GM19468 (cell line): ENCODE data around the gene FOLR1.
"Not testable (repeated sequence)": the region's sequence is repeated elsewhere in the genome, so short reads cannot be mapped to it uniquely, and the experiment has no call there.

ENCODE experiments used
- ATAC-seq: cut with Tn5 transposase; IDR thresholded peaks from one replicate; pipeline ENCODE4 v1.9.1; 2021; ENCODE audit warnings: mild to moderate bottlenecking, moderate library complexity, moderate number of reproducible peaks; ENCODE audit not compliant: unreplicated experiment; ENCODE audit errors: extremely low read depth

Gene FOLR1

DNA sequence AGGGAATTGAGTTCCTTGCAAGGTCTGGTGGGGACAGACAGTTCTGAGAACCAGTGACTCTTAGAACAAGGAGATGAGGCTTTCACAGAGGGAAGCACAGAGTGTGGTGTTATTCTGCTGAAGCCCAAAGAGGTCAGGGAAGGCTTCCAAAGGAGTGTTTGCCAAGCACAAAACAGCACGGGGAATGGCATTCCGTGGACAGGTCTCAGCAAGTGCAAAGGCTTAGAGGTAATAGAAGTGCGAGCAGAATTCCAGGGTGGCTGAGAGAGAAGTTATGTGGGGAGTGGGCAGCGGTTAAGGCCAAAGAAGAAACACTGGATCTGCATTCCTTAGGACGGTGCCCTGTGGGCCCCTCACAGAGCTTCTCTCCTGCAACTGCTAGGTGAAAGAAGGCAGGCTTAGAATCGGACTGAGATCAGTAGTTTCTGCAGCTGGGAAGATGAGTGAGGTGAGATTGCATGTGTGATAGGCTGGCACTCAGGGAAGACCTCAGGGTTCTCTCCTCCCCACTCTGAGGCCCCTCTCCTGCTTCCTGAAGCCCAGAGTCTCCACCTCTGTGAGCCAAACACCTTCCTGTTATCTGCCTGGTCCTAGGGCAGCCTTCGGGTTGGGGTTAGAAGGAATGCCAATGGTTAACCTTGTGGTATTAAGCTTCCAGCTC is 10.9 kb upstream of the FOLR1 start:
- not testable (repeated sequence) for ATAC-seq

DNA sequence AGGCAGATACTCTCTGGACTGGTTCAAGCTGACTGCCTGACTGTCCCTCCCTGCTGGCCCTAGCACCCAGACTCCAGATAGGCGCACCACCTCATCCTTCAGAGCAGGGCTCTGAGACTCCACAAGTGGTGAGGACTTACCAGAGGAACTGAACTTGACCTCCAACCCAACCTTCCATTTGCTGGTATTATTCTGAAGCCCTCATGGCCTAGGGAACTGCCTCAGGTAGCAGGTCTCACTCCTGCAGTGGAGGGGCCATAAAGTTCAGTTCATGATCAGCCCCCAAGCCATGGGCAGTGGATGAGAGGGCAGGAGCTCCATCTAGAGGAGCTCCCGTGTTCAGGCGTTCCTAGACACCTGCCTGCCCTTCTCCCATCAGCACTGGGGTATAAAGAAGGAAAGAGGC is 10.4 kb upstream of the FOLR1 start:
- not testable (repeated sequence) for ATAC-seq

DNA sequence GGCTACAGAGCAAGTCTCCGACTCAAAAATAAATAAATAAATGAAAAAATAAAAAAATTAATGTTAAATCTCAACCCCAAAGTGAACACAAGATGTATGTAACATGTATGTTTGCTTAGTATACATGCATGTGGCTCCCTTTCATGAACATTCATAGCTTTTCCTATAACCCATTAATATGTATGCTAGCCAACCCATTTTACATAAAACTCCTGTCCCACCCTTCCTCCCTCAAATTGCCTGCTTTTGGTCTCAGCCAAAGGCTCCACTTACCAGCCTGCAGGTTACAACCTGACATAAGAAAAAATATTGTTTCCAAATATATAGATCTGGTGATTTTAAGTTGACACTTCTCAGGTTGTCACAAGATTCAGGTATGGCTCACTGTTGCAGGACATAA is 3.7 kb upstream of the FOLR1 start:
- no peak for ATAC-seq

DNA sequence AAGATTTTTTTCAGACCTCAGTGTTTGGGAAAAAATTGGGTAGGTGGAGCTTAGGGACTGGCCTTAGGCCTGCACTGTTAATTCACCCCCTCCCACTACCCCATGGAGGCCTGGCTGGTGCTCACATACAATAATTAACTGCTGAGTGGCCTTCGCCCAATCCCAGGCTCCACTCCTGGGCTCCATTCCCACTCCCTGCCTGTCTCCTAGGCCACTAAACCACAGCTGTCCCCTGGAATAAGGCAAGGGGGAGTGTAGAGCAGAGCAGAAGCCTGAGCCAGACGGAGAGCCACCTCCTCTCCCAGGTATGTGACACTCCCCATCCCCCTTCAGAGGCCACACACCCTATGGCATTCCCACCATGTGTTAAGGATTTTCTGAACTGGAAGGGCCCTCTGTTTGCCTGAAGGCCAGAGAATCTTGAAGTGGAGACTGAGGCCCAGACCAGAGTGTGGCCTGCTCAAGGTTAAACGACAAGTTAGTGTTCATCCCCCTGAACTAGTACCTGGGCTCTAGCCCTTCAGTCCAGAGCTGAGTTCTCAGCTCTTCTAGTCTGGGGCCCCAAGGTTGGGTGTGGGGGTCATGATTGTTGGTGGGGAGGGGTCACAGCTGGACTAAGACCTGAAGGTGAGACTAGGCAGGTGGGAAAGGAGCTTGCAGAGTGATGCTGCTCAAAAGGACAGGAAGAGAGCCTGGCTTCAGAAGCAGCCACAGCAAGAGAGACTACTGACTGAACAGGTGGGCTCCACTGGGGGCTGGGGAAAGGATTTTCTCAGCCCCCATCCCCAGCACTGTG is 2.3 kb upstream of the FOLR1 start:
- ATAC-seq, result no peak

DNA sequence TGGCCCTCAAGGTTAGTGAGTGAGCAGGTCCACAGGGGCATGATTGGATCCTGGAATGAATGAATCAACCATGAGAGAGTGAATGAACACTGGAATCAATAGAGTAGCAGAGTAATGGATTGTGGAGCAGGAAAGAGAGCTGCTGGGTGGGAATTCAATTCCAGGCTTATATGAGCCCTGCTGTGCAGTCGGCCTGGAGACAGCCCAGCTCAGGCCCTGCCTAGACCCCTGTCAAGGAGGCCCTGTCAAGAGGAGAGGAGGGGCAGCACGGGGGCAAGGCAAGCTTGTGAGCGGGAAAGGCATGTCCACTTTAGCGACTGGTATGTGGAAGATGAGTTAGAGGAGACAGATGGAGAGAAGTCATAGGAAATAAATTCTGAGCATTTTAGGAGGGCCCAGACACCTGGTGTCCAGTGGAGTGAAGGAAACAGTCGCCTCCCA is 1.3 kb upstream of the FOLR1 start:
- ATAC-seq, result no peak

DNA sequence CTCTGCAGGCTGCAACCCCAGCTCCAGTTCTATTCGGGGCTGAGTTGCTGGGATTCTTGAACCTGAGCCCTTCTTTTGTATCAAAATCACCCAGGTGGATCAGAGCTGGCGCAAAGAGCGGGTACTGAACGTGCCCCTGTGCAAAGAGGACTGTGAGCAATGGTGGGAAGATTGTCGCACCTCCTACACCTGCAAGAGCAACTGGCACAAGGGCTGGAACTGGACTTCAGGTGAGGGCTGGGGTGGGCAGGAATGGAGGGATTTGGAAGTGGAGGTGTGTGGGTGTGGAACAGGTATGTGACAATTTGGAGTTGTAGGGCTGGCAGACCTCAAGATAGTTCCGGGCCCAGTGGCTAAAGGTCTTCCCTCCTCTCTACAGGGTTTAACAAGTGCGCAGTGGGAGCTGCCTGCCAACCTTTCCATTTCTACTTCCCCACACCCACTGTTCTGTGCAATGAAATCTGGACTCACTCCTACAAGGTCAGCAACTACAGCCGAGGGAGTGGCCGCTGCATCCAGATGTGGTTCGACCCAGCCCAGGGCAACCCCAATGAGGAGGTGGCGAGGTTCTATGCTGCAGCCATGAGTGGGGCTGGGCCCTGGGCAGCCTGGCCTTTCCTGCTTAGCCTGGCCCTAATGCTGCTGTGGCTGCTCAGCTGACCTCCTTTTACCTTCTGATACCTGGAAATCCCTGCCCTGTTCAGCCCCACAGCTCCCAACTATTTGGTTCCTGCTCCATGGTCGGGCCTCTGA is 3.8 kb downstream of the FOLR1 start:
- ATAC-seq, result no peak

DNA sequence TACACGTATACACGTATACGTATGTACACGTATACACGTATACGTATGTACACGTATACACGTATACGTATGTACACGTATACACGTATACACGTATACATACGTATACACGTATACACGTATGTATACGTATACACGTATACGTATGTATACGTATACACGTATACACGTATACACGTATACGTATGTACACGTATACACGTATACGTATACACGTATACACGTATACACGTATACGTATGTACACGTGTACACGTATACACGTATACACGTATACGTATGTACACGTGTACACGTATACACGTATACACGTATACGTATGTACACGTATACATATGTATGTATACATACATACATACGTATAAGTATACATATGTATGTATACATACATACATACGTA is 9.5 kb downstream of the FOLR1 start:
- not testable (repeated sequence) for ATAC-seq

DNA sequence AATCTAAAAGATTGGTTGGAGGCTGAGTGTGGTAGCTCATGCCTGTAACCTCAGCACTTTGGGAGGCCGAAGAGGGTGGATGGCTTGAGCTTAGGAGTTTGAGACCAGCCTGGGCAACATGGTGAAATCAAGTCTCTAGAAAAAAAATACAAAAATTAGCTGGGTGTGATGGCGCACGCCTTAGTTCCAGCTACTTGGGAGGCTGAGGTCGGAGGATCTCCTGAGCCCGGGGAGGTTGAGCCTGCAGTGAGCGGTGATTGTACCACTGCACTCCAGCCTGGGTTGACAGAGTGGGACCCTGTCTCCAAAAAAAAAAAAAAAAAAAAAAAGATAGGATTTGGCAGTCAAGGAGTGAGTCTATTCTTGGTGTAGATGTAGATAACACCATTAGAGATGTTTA is 10.6 kb downstream of the FOLR1 start:
- ATAC-seq, result no peak

DNA sequence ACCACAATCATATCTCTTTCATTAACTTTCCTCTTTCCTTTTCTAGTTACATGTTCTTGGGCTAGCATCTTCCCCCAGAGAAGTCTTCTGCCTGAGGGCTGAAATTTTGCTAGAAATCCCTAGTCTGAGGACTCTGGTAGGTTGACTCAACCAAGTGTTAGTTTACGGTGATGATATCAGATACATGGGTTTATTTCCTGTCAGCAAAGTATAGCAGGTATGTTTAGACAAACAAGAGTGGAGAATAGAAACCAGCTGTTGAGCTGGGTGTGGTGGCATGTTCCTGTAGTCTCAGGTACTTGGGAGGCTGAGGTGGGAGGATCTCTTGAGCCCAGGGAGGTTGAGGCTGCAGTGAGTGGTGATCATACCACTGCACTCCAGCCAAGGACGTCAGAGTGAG is 11.2 kb downstream of the FOLR1 start:
- ATAC-seq, result no peak

DNA sequence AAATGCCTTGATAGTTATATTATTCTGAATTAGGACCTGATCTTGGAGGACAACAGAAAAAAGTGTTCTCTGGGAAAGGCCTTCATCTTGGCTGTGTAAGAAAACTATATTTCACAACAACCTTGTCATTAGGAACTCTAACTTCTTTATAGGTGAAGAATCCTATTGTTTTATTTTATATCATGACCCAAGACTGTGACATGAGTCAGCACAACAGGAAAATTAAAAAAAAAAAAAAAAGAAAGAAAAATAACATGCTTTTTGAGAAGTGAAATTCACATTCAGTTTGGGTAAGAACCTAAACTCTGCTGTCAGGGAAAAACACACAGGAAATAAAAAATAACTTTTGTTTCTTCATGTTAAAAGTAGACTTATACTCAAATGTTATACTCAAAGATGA is 12.9 kb downstream of the FOLR1 start:
- ATAC-seq, result no peak

DNA sequence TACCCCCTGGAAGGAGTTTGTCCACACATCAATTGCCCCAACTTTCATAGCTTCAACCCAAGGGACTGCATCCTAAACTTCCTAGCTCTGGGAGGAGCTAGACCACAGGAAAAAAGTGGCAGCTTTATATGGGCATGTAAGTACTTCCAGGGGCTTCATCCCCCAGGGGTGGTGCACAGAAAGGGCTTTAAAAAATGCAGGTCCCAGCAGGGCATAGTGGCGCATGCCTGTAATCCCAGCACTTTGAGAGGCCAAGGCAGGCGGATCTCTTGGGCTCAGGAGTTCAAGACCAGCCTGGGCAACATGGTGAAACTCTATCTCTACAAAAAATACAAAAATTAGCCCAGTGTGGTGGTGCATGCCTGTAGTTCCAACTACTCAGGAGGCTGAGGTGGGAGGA is 14.9 kb downstream of the FOLR1 start:
- ATAC-seq, result not testable (repeated sequence)

DNA sequence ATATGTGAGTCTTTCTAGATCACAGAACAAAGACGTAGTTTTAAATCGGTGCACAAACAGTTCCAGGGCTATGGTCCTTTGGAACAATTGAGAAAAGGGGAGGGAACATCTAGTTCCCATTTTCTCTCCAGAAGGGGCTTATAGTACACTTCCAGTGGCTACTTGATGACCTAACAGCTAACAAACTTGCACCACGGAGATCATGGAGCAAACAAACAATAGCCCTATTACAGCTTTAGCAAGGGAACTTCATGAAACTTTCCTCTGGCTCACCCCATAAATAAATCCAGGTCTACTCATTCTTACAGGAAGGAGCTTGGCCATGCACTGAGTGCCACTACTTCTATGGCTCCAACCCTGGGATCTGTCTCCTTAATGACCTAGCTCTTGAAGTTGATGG is 16.3 kb downstream of the FOLR1 start:
- no peak for ATAC-seq

DNA sequence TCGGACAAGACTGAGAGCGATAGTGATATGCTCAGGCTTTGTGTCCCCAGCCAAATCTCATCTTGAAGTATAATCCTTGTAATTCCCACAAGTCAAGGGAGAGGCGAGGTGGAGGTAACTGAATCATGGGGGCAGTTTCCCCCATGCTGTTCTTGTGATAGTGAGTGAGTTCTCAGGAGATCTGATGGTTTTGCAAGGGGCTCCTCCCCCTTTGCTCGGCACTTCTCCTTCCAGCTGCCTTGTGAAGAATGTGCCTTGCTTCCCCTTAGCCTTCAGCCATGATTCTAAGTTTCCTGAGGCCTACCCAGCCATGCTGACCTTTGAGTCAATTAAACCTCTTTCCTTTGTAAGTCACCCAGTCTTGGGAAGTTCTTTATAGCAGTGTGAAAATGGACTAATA is 17.2 kb downstream of the FOLR1 start:
- ATAC-seq, result no peak

DNA sequence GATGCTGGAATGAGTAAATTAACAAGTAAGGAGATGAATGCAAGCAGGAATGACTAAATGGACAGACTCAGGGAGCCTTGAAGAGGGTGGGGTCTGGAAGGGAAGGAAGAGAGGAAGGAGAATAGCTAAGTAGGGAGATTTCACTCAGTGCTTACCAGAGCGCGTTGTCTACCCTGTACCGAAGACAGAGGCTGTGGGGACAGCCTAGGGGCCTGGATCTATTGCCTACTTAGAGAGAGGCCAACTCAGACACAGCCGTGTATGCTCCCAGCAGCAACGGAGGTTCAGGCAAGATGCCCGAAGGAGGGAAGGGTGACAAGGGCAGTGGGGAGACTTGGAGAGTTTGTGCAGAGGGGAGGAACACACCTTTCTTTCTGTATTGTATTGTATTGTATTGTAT is 24.7 kb downstream of the FOLR1 start, which contains the start of gene FOLR2:
FOLR2 (plus strand) TSS at position 157 of the 400 bp plus-strand sequence. CDS start 1,791 bp downstream, outside the sequence.
- no peak for ATAC-seq

DNA sequence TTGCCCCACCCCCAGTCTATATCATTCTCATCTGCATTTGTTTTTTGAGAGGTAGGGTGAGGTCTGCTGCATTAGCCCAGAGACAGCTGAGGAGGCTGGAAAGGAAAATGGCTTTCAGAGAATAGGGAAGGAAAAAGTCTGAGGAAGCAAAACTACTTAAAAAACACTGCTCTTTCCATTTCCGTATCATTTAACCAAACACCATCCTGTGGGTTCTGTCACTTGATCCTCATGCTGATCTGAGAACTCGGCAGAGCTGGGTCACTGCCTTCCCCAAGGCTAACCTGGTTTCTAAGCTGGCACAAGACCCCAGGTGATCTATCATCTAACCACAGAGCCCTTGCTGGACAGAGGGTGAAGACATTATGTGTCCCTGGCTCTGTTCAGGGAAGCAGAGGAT is 25.9 kb downstream of the FOLR1 start:
- no peak for ATAC-seq

DNA sequence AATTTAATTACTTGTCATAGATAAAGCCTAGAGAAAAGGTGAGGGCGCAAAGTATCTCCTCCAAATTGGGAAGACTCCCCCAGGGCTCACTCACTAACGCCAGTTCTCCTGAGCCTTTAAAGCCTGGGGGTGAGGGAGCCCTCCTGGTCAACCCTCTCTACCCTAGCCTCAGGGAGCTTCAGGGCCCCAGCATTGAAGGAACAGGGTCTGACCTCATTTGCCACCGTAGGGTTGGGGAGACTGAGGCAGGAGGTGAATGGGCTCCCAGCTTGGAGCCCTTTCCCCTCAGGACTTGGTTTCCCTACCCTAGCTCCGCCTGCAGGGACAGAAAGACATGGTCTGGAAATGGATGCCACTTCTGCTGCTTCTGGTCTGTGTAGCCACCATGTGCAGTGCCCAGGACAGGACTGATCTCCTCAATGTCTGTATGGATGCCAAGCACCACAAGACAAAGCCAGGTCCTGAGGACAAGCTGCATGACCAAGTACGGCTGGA is 26.4 kb downstream of the FOLR1 start:
- no peak for ATAC-seq

DNA sequence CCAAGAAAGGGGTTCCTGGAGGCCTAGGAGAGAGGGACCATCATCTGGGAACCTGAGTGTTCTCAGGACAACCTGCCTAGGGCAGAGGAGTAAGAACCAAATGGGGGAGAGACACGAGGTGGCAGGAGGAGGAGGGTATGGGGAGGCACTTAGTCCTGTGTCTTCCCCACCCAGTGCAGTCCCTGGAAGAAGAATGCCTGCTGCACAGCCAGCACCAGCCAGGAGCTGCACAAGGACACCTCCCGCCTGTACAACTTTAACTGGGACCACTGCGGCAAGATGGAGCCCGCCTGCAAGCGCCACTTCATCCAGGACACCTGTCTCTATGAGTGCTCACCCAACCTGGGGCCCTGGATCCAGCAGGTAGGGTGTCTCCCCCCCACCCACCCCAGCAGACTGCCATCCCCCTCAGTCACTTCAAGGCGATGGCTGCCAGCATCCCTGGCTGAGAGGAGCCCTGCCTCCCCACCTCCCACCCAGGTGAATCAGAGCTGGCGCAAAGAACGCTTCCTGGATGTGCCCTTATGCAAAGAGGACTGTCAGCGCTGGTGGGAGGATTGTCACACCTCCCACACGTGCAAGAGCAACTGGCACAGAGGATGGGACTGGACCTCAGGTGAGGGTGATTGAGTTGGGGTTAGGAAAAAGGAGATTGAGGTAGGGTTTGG is 28.9 kb downstream of the FOLR1 start:
- no peak for ATAC-seq

DNA sequence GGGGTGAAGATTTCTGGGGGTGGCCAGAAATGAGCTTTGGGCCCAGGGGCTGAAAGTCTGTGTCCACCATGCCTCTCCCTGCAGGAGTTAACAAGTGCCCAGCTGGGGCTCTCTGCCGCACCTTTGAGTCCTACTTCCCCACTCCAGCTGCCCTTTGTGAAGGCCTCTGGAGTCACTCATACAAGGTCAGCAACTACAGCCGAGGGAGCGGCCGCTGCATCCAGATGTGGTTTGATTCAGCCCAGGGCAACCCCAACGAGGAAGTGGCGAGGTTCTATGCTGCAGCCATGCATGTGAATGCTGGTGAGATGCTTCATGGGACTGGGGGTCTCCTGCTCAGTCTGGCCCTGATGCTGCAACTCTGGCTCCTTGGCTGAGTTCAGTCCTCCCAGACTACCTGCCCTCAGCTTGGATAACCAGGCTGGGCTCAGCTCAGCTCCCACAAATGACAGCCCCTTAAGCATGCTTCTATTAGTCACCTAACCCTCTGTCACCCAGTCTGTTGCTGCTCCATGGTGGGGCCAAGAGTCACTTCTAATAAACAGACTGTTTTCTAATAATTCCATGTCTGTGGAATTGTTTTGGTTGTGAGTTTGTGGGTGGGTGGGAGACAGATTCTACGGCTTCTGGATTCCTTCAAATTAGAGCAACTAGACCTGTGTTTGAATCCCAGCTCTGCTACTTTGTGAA is 29.6 kb downstream of the FOLR1 start:
- ATAC-seq, result no peak

DNA sequence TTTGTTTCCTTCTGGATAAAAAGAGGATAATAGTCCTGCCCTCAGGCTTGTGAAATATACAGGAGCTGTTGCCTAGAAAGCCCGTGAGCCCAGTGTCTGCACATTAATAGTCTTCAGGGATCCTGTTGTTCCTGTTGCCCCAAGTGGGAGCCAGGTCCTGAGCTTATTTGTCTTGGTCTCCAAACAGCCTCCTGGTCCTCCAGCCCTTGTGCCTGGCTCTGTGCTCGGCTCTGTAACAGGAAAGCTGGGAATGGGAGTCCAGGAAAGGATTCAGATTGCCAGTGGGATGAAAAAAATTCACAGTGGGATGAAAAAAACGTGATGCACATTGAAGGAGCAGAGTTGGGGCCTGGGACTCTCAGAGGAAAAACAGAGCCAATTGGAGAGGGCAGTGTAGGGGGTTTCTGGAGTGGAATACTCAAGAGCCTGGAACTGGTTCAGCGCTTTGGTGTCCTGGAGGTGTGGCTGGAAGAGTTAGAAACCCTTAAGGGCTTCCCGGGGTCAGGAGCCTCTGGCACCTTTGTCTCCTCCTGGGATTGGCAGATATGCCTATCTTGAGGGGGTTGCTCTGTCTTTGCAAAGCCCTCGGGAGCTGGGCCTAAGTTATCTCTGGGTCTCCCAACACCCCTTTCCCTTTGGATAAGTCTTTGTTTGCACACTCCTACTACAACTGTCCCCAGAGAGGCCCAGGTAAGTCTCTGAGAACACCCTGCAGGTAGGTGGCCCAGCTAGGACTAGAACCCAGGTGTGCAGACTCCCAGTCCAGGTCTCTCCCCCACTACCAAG is 30.4 kb downstream of the FOLR1 start:
- no peak for ATAC-seq
